ENCODE measurements around the gene RNU1-3.
A peak's percentile ranks its signal among the peaks of the same experiment; 100 is the strongest.
"Not testable (repeated sequence)": the region's sequence is repeated elsewhere in the genome, so short reads cannot be mapped to it uniquely, and the experiment has no call there.

The RNU1-3 gene

GRCh38 chr1:16709659-16710087, 42.9 kb upstream of the RNU1-3 start:
- H3K9me3 ChIP-seq (ENCODE audit: insufficient read depth, low read depth, low read length); H2AFZ ChIP-seq (ENCODE audit: low read length); H3K4me3 ChIP-seq (ENCODE audit: low read length, poor library complexity, severe bottlenecking); H3K36me3 ChIP-seq (ENCODE audit: insufficient read depth, low read length); H4K20me1 ChIP-seq (ENCODE audit: insufficient read depth, low read length, poor library complexity, severe bottlenecking); H3K4me1 ChIP-seq (ENCODE audit: insufficient read depth, low read length, poor library complexity, severe bottlenecking); H3K27me3 ChIP-seq (ENCODE audit: insufficient read depth, low read length, poor library complexity, severe bottlenecking); H3K79me2 ChIP-seq (ENCODE audit: insufficient read depth, low read length); H3K9me2 ChIP-seq (replicated peaks; ENCODE audit: low read depth, low read length); H3F3A ChIP-seq (ENCODE audit: low read depth); H3K4me2 ChIP-seq (ENCODE audit: low read depth, low read length, poor library complexity, severe bottlenecking); H3K9ac ChIP-seq (ENCODE audit: low read depth, low read length, poor library complexity, severe bottlenecking): not testable (repeated sequence)
- TF ChIP-seq, protein P1, sequence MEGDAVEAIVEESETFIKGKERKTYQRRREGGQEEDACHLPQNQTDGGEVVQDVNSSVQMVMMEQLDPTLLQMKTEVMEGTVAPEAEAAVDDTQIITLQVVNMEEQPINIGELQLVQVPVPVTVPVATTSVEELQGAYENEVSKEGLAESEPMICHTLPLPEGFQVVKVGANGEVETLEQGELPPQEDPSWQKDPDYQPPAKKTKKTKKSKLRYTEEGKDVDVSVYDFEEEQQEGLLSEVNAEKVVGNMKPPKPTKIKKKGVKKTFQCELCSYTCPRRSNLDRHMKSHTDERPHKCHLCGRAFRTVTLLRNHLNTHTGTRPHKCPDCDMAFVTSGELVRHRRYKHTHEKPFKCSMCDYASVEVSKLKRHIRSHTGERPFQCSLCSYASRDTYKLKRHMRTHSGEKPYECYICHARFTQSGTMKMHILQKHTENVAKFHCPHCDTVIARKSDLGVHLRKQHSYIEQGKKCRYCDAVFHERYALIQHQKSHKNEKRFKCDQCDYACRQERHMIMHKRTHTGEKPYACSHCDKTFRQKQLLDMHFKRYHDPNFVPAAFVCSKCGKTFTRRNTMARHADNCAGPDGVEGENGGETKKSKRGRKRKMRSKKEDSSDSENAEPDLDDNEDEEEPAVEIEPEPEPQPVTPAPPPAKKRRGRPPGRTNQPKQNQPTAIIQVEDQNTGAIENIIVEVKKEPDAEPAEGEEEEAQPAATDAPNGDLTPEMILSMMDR (conservative IDR thresholded peaks at IDR 0.05; ENCODE audit: low read length) = 0 out of 2 replicates have a peak, but pooled peaks have one; percentile 26

GRCh38 chr1:16708704-16709103, 42.0 kb upstream of the RNU1-3 start:
- not testable (repeated sequence) for H3K27me3 ChIP-seq (ENCODE audit: insufficient read depth, low read length, poor library complexity, severe bottlenecking); H3K4me3 ChIP-seq (ENCODE audit: low read length, poor library complexity, severe bottlenecking); H3K9ac ChIP-seq (ENCODE audit: low read depth, low read length, poor library complexity, severe bottlenecking); H3K9me3 ChIP-seq (ENCODE audit: insufficient read depth, low read depth, low read length); H3K4me2 ChIP-seq (ENCODE audit: low read depth, low read length, poor library complexity, severe bottlenecking); H3K79me2 ChIP-seq (ENCODE audit: insufficient read depth, low read length); H3K4me1 ChIP-seq (ENCODE audit: insufficient read depth, low read length, poor library complexity, severe bottlenecking); H3K9me2 ChIP-seq (replicated peaks; ENCODE audit: low read depth, low read length); H3F3A ChIP-seq (ENCODE audit: low read depth); H2AFZ ChIP-seq (ENCODE audit: low read length); H4K20me1 ChIP-seq (ENCODE audit: insufficient read depth, low read length, poor library complexity, severe bottlenecking); H3K36me3 ChIP-seq (ENCODE audit: insufficient read depth, low read length)

DNA sequence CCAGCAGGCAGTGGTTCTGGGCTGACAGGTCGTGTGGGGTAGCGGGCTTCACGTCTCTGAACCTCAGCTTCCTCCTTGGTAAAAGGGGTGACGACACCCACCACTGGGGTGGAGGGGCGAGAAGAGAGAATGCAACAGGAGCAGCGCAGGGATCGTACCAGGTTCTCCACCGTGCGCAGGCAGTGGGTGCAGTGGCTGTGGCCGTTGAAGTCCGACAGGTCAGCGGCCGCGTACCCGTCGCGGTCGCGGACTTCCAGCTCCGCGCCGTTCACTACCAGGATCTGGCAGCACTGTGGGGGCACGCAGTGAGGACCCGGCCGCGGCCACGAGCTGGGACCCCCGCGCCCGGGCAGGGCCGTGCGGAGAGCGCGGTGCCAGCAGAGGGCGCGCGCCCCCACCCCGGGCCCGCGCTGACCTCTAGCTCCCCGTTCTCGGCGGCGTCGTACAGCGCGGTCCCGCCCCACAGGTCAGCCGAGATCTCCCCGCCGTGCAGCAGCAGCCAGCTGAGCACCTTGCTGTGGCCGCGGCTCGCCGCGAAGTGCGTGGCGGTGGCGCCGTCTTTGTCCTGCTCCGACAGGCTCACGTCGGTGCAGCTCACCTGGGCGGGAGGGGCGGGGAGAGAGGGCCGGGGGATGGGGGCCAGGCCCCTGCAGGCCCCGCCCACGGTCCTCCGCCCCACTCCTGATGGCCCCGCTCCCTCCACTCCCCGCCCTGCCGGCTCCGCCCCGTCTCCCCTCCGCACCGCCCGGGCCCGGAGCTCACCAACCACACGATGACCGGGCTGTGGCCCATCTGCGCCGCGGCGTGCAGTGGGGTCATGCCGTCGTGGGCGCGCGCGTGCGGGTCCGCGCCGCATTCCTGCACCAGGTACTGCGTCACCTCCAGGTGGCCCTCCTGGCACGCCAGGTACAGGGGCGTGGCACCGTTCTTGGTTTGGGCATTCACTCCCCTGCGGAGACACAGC, 40.7 kb upstream of the RNU1-3 start:
- H3K9ac ChIP-seq (ENCODE audit: low read depth, low read length, poor library complexity, severe bottlenecking); H2AFZ ChIP-seq (ENCODE audit: low read length); H3K79me2 ChIP-seq (ENCODE audit: insufficient read depth, low read length); H3K4me1 ChIP-seq (ENCODE audit: insufficient read depth, low read length, poor library complexity, severe bottlenecking); H3K36me3 ChIP-seq (ENCODE audit: insufficient read depth, low read length); H4K20me1 ChIP-seq (ENCODE audit: insufficient read depth, low read length, poor library complexity, severe bottlenecking); H3K4me2 ChIP-seq (ENCODE audit: low read depth, low read length, poor library complexity, severe bottlenecking); H3K9me2 ChIP-seq (replicated peaks; ENCODE audit: low read depth, low read length); H3K9me3 ChIP-seq (ENCODE audit: insufficient read depth, low read depth, low read length); H3K4me3 ChIP-seq (ENCODE audit: low read length, poor library complexity, severe bottlenecking); H3F3A ChIP-seq (ENCODE audit: low read depth); H3K27me3 ChIP-seq (ENCODE audit: insufficient read depth, low read length, poor library complexity, severe bottlenecking): not testable (repeated sequence)

DNA sequence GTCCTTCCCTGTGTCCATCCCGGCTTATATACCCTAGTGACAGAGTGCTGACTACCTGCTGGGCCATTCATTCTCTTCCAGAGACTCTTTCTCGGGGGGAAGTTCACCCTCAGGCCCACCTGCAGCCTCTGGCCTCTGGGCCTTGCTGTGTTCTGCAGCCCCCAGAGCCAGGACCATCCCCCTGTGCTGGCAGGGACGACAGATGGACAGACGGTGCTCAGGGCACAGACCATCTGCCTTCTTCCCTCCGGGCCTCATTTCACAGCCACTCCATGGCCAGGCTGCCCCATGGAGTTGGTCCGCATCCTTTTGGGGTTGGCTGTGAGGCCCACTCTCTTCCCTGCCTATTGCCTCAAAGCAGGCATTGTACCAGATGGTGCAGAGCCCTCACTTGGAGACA, 39.6 kb upstream of the RNU1-3 start:
- H4K20me1 ChIP-seq (ENCODE audit: insufficient read depth, low read length, poor library complexity, severe bottlenecking); H3K4me1 ChIP-seq (ENCODE audit: insufficient read depth, low read length, poor library complexity, severe bottlenecking); H3F3A ChIP-seq (ENCODE audit: low read depth); H3K9me3 ChIP-seq (ENCODE audit: insufficient read depth, low read depth, low read length); H3K4me3 ChIP-seq (ENCODE audit: low read length, poor library complexity, severe bottlenecking); H2AFZ ChIP-seq (ENCODE audit: low read length); H3K36me3 ChIP-seq (ENCODE audit: insufficient read depth, low read length); H3K4me2 ChIP-seq (ENCODE audit: low read depth, low read length, poor library complexity, severe bottlenecking); H3K27me3 ChIP-seq (ENCODE audit: insufficient read depth, low read length, poor library complexity, severe bottlenecking); H3K9me2 ChIP-seq (replicated peaks; ENCODE audit: low read depth, low read length); H3K9ac ChIP-seq (ENCODE audit: low read depth, low read length, poor library complexity, severe bottlenecking); H3K79me2 ChIP-seq (ENCODE audit: insufficient read depth, low read length): not testable (repeated sequence)

GRCh38 chr1:16704502-16705100, 37.9 kb upstream of the RNU1-3 start:
- H3K79me2 ChIP-seq (ENCODE audit: insufficient read depth, low read length); H3F3A ChIP-seq (ENCODE audit: low read depth); H4K20me1 ChIP-seq (ENCODE audit: insufficient read depth, low read length, poor library complexity, severe bottlenecking); H3K4me3 ChIP-seq (ENCODE audit: low read length, poor library complexity, severe bottlenecking); H3K4me1 ChIP-seq (ENCODE audit: insufficient read depth, low read length, poor library complexity, severe bottlenecking); H3K9ac ChIP-seq (ENCODE audit: low read depth, low read length, poor library complexity, severe bottlenecking); H3K9me3 ChIP-seq (ENCODE audit: insufficient read depth, low read depth, low read length); H2AFZ ChIP-seq (ENCODE audit: low read length); H3K4me2 ChIP-seq (ENCODE audit: low read depth, low read length, poor library complexity, severe bottlenecking); H3K9me2 ChIP-seq (replicated peaks; ENCODE audit: low read depth, low read length); H3K27me3 ChIP-seq (ENCODE audit: insufficient read depth, low read length, poor library complexity, severe bottlenecking); H3K36me3 ChIP-seq (ENCODE audit: insufficient read depth, low read length): not testable (repeated sequence)

- not testable (repeated sequence) for H3K9ac ChIP-seq (ENCODE audit: low read depth, low read length, poor library complexity, severe bottlenecking); H3K79me2 ChIP-seq (ENCODE audit: insufficient read depth, low read length); H3K4me2 ChIP-seq (ENCODE audit: low read depth, low read length, poor library complexity, severe bottlenecking); H3F3A ChIP-seq (ENCODE audit: low read depth); H3K36me3 ChIP-seq (ENCODE audit: insufficient read depth, low read length); H3K9me2 ChIP-seq (replicated peaks; ENCODE audit: low read depth, low read length); H3K27me3 ChIP-seq (ENCODE audit: insufficient read depth, low read length, poor library complexity, severe bottlenecking); H3K4me3 ChIP-seq (ENCODE audit: low read length, poor library complexity, severe bottlenecking); H3K4me1 ChIP-seq (ENCODE audit: insufficient read depth, low read length, poor library complexity, severe bottlenecking); H2AFZ ChIP-seq (ENCODE audit: low read length); H4K20me1 ChIP-seq (ENCODE audit: insufficient read depth, low read length, poor library complexity, severe bottlenecking); H3K9me3 ChIP-seq (ENCODE audit: insufficient read depth, low read depth, low read length)
Observed at GRCh38 chr1:16704076-16704475, 37.3 kb upstream of the RNU1-3 start.
